C4-2B (cell line): Measurements from ENCODE around the gene FDXACB1.

ENCODE experiments used
- CTCF ChIP-seq: fragments of 450-650 bp; conservative IDR thresholded peaks from 2 replicates; pipeline ENCODE4 v1.5.1; 2017; ENCODE audit warnings: mild to moderate bottlenecking
- ZFX ChIP-seq: fragments of 450-650 bp; IDR thresholded peaks from 2 replicates; pipeline ENCODE4 v1.6.1; 2017

GRCh38 chr11:111910676-111911562 lies 32.0 kb upstream of the FDXACB1 start:
- no peak for TF ChIP-seq CTCF
- TF ChIP-seq ZFX, result no peak
